GM21723 (cell line): ENCODE results near the gene CTDSPL.
"Not testable (repeated sequence)": the region's sequence is repeated elsewhere in the genome, so short reads cannot be mapped to it uniquely, and the experiment has no call there.

Experiments
- ATAC-seq: cut with Tn5 transposase; IDR thresholded peaks from one replicate; pipeline ENCODE4 v1.9.1; 2021; ENCODE audit warnings: mild to moderate bottlenecking, moderate library complexity; ENCODE audit not compliant: unreplicated experiment

The CTDSPL gene, protein sequence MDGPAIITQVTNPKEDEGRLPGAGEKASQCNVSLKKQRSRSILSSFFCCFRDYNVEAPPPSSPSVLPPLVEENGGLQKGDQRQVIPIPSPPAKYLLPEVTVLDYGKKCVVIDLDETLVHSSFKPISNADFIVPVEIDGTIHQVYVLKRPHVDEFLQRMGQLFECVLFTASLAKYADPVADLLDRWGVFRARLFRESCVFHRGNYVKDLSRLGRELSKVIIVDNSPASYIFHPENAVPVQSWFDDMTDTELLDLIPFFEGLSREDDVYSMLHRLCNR

DNA sequence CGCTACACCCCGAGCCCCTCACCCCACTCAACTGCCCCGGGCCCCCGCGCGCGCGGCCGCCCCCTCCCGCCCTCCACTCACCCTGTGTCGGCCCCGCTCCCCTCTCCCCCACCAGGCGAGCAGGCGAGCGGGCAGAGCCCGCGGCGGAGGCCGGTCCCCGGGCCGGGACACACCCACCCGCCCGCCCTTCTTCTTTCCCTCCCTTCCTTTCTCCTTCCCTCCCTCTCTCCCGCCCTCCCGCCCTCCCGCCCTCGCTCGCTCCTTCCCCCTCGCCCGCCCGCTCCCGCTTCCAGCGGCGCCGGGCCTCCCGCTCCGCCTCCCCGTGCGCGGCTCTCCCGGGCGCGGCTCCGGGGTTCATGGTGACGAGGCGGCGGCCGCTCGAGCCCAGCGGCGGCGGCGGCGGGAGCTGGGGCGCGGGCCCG is at the start of gene CTDSPL:
TSS of gene CTDSPL (plus strand) at position 261 of the 422 bp plus-strand sequence. CDS start 320 bp downstream, outside the sequence.
- ATAC-seq: no peak

DNA sequence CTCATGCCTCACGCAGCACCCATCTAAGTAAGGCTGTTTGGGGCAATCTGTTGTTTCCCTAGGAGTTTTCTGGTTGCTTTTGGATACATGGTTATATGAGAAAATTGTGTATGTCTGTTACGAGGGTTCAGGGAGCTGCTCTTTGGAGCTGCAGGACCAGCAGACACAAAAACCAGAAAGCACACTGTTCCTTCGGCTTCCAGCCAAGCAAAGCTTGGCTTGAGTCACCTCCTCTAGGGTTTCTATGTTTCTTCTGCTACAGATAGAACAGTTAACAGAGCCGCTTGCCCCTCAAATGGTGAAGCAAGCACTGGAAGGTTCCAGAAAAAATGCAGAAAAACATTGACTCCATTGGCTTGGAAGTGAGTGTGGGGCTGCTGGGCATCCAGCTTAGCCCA is 49.2 kb upstream of the CTDSPL start:
- ATAC-seq: no peak

DNA sequence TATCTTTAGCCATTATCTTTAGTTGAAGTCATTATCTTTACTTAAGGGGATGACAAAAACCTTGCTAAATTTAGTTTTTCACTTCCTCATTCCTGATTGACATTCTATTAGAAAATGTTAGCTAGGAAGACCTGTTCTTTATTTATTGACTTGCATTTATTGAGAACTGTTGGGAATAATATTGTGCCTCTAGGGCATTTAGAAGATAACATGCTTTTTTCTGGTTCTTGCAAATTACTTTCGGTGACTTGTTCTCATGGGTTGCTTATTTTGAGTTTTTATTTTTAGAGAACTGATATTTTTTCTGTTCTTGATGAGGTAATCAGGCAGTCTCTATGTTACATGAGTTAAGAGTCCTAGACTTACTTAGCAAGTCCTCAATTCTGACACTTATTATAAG is 48.3 kb upstream of the CTDSPL start:
- ATAC-seq: peak; percentile 57

DNA sequence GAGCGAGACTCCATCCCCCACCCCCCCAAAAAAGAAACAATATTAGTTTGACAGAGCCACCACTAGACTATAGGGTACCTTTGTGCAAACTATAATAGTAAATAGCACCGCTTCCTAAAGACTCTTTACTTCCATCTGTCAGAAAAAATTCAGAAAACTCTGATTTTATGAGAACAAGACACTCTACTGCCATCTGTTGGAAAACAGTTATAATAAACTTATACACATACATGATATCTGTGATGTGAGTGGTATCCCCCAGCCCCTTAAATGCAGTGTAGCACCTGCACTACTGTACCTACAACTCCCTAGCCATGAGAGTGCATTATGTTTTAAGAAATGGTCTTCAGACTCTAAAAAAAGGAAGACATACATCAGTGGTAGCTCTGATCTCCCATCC is 47.1 kb upstream of the CTDSPL start:
- no peak for ATAC-seq

DNA sequence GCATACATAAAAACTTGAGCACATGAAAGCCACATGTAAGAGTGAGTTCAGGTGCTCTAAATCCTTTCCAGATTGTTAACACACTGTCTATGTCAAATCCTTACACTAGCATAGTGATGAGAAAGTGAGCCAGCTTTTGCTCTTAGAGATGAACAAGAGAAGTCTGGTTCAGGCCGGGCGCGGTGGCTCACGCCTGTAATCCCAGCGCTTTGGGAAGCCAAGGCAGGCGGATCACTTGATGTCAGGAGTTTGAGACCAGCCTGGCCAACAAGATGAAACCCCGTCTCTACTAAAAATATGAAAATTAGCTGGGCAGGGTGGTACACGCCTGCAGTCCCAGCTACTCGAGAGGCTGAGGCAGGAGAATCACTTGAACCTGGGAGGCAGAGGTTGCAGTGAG is 46.5 kb upstream of the CTDSPL start:
- not testable (repeated sequence) for ATAC-seq

DNA sequence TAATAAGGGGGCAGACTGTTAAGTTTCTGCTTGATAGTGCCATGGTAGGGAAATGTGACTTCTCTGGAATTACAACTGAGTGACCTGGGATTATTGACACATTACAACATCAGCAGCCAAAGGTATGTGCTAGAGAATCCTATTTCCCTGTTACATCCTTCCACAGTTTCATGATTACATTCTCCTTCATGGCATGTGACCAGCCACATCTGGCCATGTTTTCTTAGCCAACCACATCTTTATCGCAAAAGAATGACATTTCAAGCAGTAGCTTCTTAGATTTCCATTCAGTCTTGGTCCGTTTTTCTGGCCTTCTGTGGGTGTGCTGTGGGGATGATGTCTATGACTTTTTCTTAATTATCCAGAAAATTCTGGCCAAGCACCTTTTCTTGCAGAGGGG is 45.4 kb upstream of the CTDSPL start:
- no peak for ATAC-seq

DNA sequence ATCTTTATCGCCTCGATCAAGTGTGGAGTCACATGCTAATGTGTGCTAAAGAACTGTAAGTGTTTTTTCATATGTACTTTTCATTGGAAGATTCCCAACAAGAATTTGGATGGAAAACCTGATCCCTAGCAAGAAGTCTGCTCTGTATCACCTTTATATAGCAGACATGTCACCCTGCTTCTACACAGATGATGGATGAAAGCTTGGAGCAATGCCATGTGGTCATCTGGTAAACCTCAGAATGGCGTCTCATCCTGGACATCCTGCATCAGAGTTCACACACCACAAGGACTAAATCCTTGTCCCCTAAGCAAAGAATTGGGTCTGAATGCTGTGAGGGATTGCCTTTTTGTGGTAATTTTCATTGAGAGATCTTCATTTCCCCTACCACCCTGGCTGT is 42.1 kb upstream of the CTDSPL start:
- ATAC-seq: no peak

DNA sequence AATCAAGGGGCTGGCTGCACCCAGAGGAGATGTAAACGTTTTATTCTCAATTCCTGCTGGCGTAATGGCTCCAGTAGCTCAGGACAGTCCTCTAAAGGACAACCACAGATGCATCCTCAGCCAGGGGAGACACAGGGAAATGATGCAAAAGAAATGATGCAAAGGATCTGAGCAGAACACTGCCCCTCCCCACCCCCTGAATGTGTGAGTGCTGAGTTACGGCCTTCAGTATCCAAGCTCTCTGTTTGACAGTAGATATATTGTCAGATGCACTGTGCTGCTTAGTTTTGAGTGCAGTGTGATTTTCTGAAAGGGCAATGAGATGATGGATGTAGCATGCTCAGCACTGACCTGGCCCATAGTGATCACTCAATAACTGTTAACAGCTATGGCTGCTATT is 41.4 kb upstream of the CTDSPL start:
- no peak for ATAC-seq

DNA sequence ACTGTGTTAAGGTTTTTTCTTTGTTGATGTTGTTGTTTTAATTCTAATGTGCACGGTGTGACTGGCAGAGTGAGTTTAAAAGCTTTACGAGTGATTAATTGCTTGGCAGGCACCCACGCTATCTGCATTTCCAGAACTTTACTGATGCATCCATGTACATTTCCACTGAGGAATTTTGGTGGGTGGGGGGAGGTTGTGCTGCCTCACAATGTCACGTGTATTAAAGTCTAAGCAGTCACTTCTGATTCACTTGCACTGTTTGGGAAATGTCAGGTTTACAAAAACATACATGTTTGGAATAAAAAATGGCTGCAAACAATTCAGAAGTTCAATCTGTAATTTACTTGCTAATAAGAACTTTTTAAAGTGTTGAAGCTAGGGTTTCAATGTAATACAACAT is 38.5 kb upstream of the CTDSPL start:
- no peak for ATAC-seq

DNA sequence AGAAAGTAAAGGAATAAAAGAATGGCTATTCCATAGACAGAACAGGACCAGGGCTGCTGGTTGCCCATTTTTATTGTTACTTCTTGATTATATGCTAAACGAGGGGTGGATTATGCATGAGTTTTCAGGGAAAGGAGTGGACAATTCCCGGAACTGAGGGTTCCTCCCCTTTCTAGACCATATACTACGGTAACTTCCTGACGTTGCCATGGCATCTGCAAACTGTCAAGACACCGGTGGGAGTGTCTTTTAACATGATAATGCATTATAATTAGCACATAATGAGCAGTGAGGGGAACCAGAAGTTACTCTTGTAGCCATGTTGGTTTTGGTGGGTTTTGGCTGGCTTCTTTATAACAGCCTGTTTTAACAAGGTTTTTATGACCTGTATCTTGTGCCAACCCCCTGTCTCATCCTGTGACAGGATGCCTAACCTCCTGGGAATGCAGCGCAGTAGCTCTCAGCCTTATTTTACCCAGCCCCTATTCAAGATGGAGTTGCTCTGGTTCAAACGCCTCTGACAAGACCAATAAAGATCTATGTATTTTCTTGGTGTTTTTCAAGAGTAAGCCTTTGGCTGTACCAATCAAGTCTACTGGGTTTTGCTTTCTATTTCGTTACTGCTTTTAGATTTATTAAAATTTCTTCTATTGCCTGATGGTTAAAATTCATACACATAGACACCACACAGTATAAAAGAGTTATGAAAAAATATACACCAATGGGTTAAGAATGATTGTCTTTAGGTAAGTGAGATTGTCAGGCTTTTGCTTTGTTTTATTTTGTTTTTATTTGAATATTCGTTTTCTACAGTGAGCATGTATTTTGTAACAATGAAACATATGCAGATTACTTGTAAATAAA is 37.4 kb upstream of the CTDSPL start:
- no peak for ATAC-seq

DNA sequence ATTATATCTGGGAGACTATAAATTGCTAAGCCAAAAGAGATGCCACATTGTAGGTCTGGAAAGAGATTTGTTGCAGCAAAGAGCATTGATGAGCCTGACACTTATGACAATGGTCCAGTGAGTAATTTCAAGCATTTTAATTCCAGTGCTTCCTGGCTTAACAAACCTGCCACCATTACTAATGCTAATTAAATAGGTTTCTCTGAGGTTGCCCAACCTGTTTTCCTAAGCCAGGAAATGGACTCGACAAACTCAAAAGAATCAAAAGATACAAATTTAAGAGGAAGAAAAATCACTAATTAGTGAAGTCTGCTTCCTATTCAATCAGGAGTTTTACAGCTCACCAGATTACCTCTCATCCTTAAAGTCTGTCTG is 36.7 kb upstream of the CTDSPL start:
- no peak for ATAC-seq

DNA sequence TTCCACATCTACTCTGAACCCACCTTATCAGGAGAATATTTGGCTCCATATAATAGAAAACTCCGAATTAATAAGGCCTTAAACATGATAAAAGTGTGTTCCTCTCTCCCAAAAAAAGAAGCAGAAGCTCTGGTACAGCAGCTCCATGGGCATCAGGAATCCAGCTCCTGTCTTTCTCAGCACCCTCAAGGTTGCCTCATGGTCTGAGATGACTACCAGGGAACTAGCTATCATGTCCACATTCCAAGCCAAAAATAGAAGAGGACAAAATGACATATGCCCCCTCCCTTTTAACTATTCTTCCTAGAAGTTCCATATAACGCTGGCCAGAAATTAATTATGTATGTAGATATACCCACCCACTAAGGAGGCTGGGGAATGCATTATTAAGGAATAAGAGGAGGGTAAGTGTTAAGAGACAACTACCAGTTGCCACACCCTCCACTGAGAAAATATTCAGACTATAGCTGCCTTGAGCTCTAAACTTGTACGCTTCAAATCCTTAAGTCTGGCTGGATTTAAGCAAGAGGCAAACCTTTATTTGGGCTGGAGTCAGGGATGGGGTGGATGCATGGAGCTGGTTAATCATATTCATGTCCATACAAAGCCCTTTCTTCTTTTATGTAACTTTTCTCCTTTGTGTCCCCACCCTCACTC is 35.8 kb upstream of the CTDSPL start:
- ATAC-seq: no peak

DNA sequence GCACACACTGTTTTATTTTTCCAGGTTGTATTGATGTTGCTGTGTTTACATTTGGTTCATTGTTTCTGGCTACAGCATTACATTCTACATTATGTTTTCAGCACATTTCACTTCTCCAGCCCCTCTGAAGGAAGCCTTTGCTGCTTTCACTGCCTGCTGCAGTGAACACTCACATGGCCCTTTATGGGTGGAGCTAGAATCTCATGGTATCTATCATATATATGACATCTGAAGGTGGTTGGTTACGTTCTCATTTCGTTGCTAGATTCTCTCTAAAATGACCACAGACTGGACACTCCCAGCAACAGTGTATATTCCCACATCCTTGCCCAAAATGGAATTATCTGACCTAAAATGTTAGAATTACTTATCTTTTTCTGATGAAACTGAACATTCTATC is 35.2 kb upstream of the CTDSPL start:
- ATAC-seq: no peak

DNA sequence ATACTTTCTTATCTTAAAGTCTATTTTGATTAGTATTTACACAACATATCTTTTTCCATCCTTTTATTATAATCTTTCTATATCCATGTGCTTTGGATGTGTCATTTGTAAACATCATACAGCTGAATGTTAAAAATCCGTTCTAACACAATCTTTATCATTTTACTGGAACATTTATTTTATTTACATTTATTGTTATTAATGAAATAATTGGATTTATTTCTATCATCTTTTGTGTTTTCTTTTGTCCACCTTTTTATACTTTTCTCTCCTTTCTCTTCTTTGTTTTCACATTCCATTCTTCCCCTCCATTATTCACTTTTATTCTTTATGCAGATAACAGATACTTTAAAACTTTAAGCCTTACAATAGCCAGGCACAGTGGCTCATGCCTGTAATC is 34.7 kb upstream of the CTDSPL start:
- ATAC-seq: no peak

DNA sequence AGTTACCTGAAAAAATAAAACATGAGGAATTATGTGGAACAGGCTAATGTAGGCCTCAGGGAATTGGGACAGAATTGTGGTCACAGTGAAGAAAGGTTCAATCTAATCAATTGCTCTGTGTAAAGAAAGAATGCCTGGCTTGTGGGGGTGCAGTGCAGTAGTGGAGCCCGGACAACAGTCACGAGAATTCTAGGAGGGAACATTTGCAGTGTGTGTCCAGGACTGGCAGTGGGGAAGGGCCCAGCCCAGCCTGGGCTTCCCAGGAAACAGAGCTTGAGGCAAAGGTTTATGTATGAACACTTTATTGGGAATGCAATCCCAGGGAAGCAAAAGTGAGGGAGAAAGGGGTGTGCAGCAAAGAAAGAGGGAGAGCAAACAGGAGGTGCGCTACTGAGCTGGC is 29.2 kb upstream of the CTDSPL start:
- no peak for ATAC-seq

DNA sequence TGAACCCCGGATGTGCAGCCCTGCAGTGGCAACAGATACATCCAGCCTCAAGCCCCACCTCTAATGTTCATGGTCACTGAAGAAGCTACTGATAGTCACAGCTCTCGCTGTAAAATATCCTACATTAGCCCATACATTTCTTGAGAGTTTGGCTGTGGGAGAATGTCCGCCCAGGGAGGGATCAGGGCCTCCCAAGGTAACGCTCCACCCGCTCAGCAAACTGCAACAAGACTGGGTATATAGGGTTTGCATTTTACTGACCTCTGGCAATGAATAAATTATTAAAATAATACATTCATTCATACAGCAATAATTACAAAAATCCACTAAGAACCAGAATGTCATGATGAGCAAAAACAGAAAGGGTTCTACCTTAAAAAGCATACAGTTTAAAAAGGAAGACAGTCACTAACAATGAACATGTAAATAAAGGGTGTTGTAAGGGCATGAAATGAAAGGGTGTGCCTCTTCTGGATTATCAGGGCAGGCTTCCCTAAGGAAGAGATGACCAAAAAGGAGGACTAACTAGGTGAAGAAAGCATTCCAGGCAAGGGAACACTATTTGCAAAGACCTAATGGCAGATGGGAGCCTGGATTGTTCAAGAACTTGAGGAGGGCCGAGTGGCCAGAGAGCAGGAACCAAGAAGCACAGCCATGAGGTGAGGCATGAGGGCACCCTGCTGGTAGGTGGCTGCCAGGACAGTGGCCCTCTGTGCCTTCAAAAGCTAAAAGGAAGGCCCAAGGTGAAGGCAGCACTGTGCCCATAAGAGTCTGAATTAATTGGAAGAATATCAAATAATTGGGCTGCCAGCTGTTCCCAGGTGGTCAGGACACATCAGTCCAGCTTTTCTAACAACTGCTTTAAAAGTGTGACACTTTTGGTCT is 28.1 kb upstream of the CTDSPL start:
- no peak for ATAC-seq

DNA sequence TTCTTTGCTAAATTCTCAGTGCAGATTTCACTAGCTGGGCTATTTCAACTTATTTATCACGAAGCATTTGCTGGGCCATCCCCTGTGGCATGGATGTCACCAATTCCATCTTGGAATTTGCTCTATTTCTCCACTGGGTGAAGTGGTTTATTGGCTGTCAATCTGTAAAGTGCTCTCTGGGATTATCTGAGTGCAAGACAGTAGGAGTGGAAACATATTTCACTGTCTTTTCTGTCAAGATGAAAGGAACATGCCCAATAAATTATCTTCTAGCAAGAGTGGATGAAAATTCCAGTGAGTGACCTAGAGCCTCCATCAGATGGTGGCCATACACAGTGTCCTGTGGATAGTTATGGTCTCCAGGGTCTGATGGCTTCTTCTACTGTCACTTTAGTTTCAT is 25.1 kb upstream of the CTDSPL start:
- ATAC-seq: no peak

DNA sequence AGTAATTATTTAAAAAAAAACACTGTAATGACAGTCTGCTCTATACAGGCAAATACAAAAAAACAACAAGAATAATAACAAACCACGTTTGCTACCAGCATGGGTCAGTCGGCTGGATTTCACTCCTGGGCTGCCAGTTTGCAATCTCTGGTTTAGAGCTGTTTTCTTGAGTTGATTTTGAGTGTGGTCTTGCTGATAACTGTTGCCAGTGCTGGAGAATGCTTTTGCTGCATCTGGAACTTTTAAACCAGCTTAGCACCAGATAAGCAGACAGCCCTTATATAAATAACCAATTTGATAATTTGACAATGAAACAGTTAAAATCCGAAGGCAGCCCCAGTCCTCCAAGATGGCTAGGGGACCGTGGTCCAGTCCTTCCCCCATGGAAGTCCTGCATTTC is 14.0 kb upstream of the CTDSPL start:
- ATAC-seq: no peak

DNA sequence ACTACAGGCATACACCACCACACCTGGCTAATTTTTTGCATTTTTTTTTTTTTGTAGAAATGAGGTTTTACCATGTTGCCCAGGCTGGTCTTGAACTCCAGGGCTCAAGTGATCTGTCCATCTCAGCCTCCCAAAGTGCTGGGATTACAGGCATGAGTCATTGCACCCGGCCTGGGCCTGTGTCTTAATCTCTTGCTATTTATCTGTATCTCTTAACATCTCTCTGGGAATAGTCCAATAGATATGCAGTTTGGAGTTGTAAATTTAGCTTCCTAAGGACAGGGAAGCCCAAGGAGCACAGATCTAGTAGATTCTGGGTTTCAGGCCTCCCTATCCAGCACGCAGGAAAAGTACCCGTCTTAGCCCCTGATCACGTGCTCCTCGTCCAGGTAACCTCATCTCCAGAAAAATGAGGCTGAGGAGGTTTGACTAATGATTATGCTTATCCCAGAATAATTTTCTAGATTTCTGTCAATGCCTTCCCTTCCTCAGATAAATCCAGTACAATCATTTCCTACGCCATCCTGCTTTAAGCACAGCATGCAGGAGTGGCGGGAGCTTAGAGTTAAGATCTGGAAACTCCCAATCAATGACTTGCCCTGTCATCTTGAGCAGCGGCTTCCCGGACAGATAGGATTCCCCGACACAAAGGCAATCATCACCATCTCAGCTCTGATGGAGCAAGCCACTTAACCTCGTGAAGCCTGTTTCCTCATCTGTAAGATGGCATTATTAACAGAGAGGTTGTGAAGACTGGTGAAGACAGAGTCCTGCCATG is 12.3 kb upstream of the CTDSPL start:
- ATAC-seq: no peak

DNA sequence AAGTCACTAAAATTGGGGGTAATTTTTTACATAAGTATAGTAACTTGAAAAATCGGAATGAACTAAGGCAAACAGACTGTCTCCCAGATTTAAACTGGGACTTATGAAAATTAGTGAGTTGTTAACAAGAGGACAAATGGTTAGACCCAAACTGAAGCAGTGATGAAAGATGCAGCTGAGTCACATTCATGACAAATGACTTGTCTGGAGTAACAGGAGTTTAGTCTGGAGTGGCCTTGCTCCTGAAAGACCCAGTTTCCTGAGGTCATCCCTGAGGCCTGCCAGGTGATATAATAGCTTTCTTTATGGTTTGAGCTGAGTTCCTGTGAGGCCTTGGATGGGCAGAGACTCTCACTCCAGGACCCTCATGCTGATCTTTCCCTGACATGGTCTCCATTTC is 9.6 kb upstream of the CTDSPL start:
- no peak for ATAC-seq
